CD14-positive monocyte (primary cell): ENCODE measurements around the gene RNF225. TPM values are rescaled to one million over a fixed set of nuclear protein-coding genes. Genes with fewer than 3 reads are reported as not detected.
"Not testable (repeated sequence)": the region's sequence is repeated elsewhere in the genome, so short reads cannot be mapped to it uniquely, and the experiment has no call there.

Experiments
- DNase-seq, 3 donors: peaks; one replicate each; pipeline ENCODE4 v3.0.0-alpha.2; 2011 to 2022
- H2AFZ ChIP-seq: 2 replicates; pipeline ENCODE4 v1.6.0; 2012; ENCODE audit warnings: mild to moderate bottlenecking, low read depth, low read length, inconsistent platforms; ENCODE audit not compliant: insufficient read depth, poor library complexity, severe bottlenecking
- H3K27ac ChIP-seq, 2 donors: 1 replicate in 1 of 2; 2 replicates in 1 of 2; pipeline ENCODE4 v1.5.1; 2012 to 2013; ENCODE audit warnings: low read length in 2 of 2, control low read depth in 1 of 2, inconsistent platforms in 1 of 2, low read depth in 1 of 2, mild to moderate bottlenecking in 1 of 2
- H3K27me3 ChIP-seq, 2 donors: one replicate each; pipeline versions ENCODE4 v1.6.0 to v1.6.1; 2011 to 2013; ENCODE audit warnings: low read length in 2 of 2; ENCODE audit not compliant: control insufficient read depth in 2 of 2, insufficient read depth in 2 of 2
- H3K36me3 ChIP-seq, 2 donors: replicated peaks in 1 of 2; 1 replicate in 1 of 2; 2 replicates in 1 of 2; pipeline versions ENCODE4 v1.5.1 to v1.6.1; 2012 to 2013; ENCODE audit warnings: low read length in 2 of 2, control low read depth in 1 of 2, inconsistent platforms in 1 of 2, mild to moderate bottlenecking in 1 of 2; ENCODE audit not compliant: insufficient read depth in 2 of 2, control insufficient read depth in 1 of 2
- H3K4me1 ChIP-seq, 2 donors: 1 replicate in 1 of 2; 2 replicates in 1 of 2; pipeline versions ENCODE4 v1.5.1 to v1.6.1; 2012 to 2013; ENCODE audit warnings: low read length in 2 of 2, control low read depth in 1 of 2, inconsistent platforms in 1 of 2, mild to moderate bottlenecking in 1 of 2, moderate library complexity in 1 of 2; ENCODE audit not compliant: insufficient read depth in 2 of 2, control insufficient read depth in 1 of 2
- H3K4me2 ChIP-seq: replicated peaks from 2 replicates; pipeline ENCODE3; 2012; ENCODE audit warnings: low read length, moderate library complexity, mild to moderate bottlenecking; ENCODE audit not compliant: poor library complexity, severe bottlenecking; ENCODE audit errors: extremely low read depth
- H3K4me3 ChIP-seq, 3 experiments: fragments of 200-600 bp in 1 of 3; sonication (generic) in 1 of 3; replicated peaks in 1 of 3; 1 replicate in 2 of 3; 2 replicates in 1 of 3; pipeline ENCODE4 v1.5.1; 2011 to 2013; ENCODE audit warnings: low read length in 3 of 3, mild to moderate bottlenecking in 3 of 3, control low read depth in 2 of 3, low read depth in 2 of 3, inconsistent platforms in 1 of 3, moderate library complexity in 1 of 3
- H3K79me2 ChIP-seq: 2 replicates; pipeline ENCODE4 v1.6.0; 2012; ENCODE audit warnings: mild to moderate bottlenecking, control low read depth, inconsistent platforms, low read length, moderate library complexity; ENCODE audit not compliant: insufficient read depth
- H3K9ac ChIP-seq: 2 replicates; pipeline ENCODE4 v1.6.0; 2017; ENCODE audit warnings: low read length, mild to moderate bottlenecking; ENCODE audit not compliant: insufficient read depth, poor library complexity, severe bottlenecking
- H3K9me3 ChIP-seq, 2 donors: replicated peaks in 1 of 2; 1 replicate in 1 of 2; 2 replicates in 1 of 2; pipeline versions ENCODE4 v1.5.1 to v1.6.1; 2012 to 2013; ENCODE audit warnings: low read length in 2 of 2, control low read depth in 1 of 2; ENCODE audit not compliant: control insufficient read depth in 1 of 2, insufficient read depth in 1 of 2
- H4K20me1 ChIP-seq: 2 replicates; pipeline ENCODE4 v1.6.0; 2012; ENCODE audit warnings: mild to moderate bottlenecking, low read length, control low read depth, moderate library complexity; ENCODE audit not compliant: insufficient read depth
- H3K27ac Mint-ChIP-seq, 7 donors: one replicate each; pipeline ENCODE4 v1.8.0; 2020; ENCODE audit warnings: mild to moderate bottlenecking in 7 of 7, mixed read lengths in 7 of 7, moderate library complexity in 6 of 7, inconsistent platforms in 2 of 7
- H3K27me3 Mint-ChIP-seq, 3 donors: one replicate each; pipeline ENCODE4 v1.8.0; 2021 to 2022; ENCODE audit warnings: low read depth in 3 of 3, mild to moderate bottlenecking in 3 of 3, mixed read lengths in 3 of 3, moderate library complexity in 3 of 3, inconsistent platforms in 1 of 3
- H3K36me3 Mint-ChIP-seq, 2 donors: one replicate each; pipeline ENCODE4 v1.8.0; 2020; ENCODE audit warnings: mixed read lengths in 2 of 2, inconsistent platforms in 1 of 2, mild to moderate bottlenecking in 1 of 2
- H3K4me1 Mint-ChIP-seq: one replicate; pipeline ENCODE4 v1.8.0; 2020; ENCODE audit warnings: mild to moderate bottlenecking, mixed read lengths
- H3K4me3 Mint-ChIP-seq, 2 donors: one replicate each; pipeline ENCODE4 v1.8.0; 2020; ENCODE audit warnings: mild to moderate bottlenecking in 2 of 2, mixed read lengths in 2 of 2, moderate library complexity in 1 of 2
- H3K9me3 Mint-ChIP-seq, 7 donors: one replicate each; pipeline ENCODE4 v1.8.0; 2020 to 2022; ENCODE audit warnings: mixed read lengths in 7 of 7, mild to moderate bottlenecking in 6 of 7, moderate library complexity in 6 of 7, inconsistent platforms in 2 of 7
- CTCF ChIP-seq: fragments of 200-600 bp; IDR thresholded peaks from one replicate; pipeline ENCODE4 v1.8.0; 2022; ENCODE audit warnings: antibody characterized with exemption, mild to moderate bottlenecking
- WGBS: methylation state at CpG from one replicate; pipeline ENCODE4 v1.1.5; 2013; ENCODE audit warnings: missing lambda C conversion rate; ENCODE audit not compliant: insufficient coverage; 5-methylcytosine and 5-hydroxymethylcytosine counted together
- intact Hi-C, 2 donors: fragments of 100-400 bp; cut with micrococcal nuclease; formaldehyde crosslinking; loops; one replicate each; pipeline versions ENCODE4 v1.15.0 to v1.15.1; 2023
- polyA plus RNA-seq, 3 donors: library from polyadenylated mRNA; depleted of rRNA in 1 of 3; unstranded in 2 of 3; stranded (reverse) in 1 of 3; fragments of 300-500 nt in 2 of 3; fragments of >200 nt in 1 of 3; fragmentation: Illumina TruSeq in 2 of 3; gene quantifications; 1 replicate in 2 of 3; 2 replicates in 1 of 3; pipeline ENCODE4 v1.2.3, GENCODE V29; 2012 to 2021
- small RNA-seq: library from RNA; depleted of rRNA; stranded (forward); fragments of <200 nt; gene quantifications from one replicate; pipeline ENCODE3, GENCODE V24; 2012; ENCODE audit warnings: low read depth; ENCODE audit not compliant: insufficient read length

The RNF225 gene
- polyA plus RNA-seq, 3 donors, result not detected

- Histone ChIP-seq H3K79me2 (peaks cover 8% of the 10 kb centered on the region), H3K4me3 (peak overlapping the region; percentile 27 to 81 (median 79)), H3K4me1 (peaks cover 16% of the 10 kb centered on the region in 2 donors), H3K9ac (peak overlapping the region; percentile 59), H4K20me1 (no peaks in the 10 kb centered on the region), H3K27ac (peak overlapping the region; percentile 81 to 93), H2AFZ (peak overlapping the region; percentile 94), H3K27me3 (peaks cover 0 to 3% of the 10 kb centered on the region in 2 donors), H3K9me3 (peaks cover 41 to 65% of the 10 kb centered on the region in 2 donors), H3K36me3 (peaks cover 11 to 27% of the 10 kb centered on the region in 2 donors), H3K4me2 (peak overlapping the region; percentile 76)
- Mint-ChIP-seq H3K27ac (peak overlapping the region; percentile 93 to 98 (median 95)), H3K4me1 (peaks cover 16% of the 10 kb centered on the region), H3K4me3 (peak overlapping the region; percentile 86 to 93), H3K27me3 (peaks cover 3 to 15% (median 14%) of the 10 kb centered on the region in 3 donors), H3K36me3 (peaks cover 32 to 42% of the 10 kb centered on the region in 2 donors), H3K9me3 (peaks cover 54 to 78% (median 69%) of the 10 kb centered on the region in 7 donors)
- no peak for TF ChIP-seq CTCF
- no peak for DNase-seq
- WGBS, result 13% methylated on average over 31 of the region's 31 CpGs
- intact Hi-C loops, result loop anchor here in 1 of 2 donors (1.0 to 2.0 kb wide), 3 partner anchors 11 to 53 kb away; partner anchors contain the start of genes RPS5 and ZNF324B
Measured at GRCh38 chr19:58440556-58440955, 45.1 kb downstream of the RNF225 start.

- H3K9me3 Mint-ChIP-seq, result peaks cover 41 to 69% (median 62%) of the 10 kb centered on the region in 7 donors
Measured at GRCh38 chr19:58442986-58443385, 47.5 kb downstream of the RNF225 start.

More at GRCh38 chr19:58442986-58443385, 47.5 kb downstream of the RNF225 start:
- Histone ChIP-seq H3K4me1 (peaks cover 16% of the 10 kb centered on the region in 2 donors), H3K9me3 (peaks cover 27 to 46% of the 10 kb centered on the region in 2 donors)
- H4K20me1 ChIP-seq, H3K4me2 ChIP-seq, H3K9ac ChIP-seq, H3K27ac Mint-ChIP-seq, H3K36me3 ChIP-seq, H2AFZ ChIP-seq, H3K27ac ChIP-seq, H3K4me3 Mint-ChIP-seq, H3K4me3 ChIP-seq, DNase-seq, H3K79me2 ChIP-seq, intact Hi-C loops, H3K27me3 ChIP-seq: not testable (repeated sequence)
- H3K36me3 Mint-ChIP-seq, result peaks cover 12 to 18% of the 10 kb centered on the region in 2 donors
- peaks cover 12 to 25% (median 13%) of the 10 kb centered on the region in 3 donors for H3K27me3 Mint-ChIP-seq
- 86% methylated on average over 7 of the region's 7 CpGs for WGBS
- peaks cover 16% of the 10 kb centered on the region for H3K4me1 Mint-ChIP-seq

Small RNA genes lying within 50 kb of the gene (small RNA-seq; reads per million reads assigned to genes)
- gene MIR4754, result not detected
- not detected for gene RNA5SP473

Other genes starting within 250 kb of the RNF225 start
- gene ZNF329, start 244.9 kb upstream of the RNF225 start, polyA plus RNA-seq, result 1 to 10 TPM in 1 of 3 donors, under 1 TPM in 2; 0.56 to 1.2 (median 0.65) TPM
- 10 to 100 TPM in 1 of 3 donors, 1 to 10 TPM in 2; 5.8 to 10.1 (median 9.0) TPM for gene ZNF274, start 212.6 kb upstream of the RNF225 start, polyA plus RNA-seq
- 1 to 10 TPM; 1.5 to 7.9 (median 2.2) TPM for gene ZNF544, start 166.7 kb upstream of the RNF225 start, polyA plus RNA-seq
- gene ZNF8, start 116.7 kb upstream of the RNF225 start, polyA plus RNA-seq, result 1 to 10 TPM in 1 of 3 donors, under 1 TPM in 2; 0.05 to 2.4 (median 0.25) TPM
- 10 to 100 TPM; 34.6 to 61.5 (median 38.8) TPM for gene ERVK3-1, start 90.3 kb upstream of the RNF225 start, polyA plus RNA-seq
- 1 to 10 TPM in 1 of 3 donors, under 1 TPM in 2; 0.58 to 1.2 (median 0.99) TPM for gene ZSCAN22, start 68.7 kb upstream of the RNF225 start, polyA plus RNA-seq
- 10 to 100 TPM; 30.2 to 54.5 (median 35.3) TPM for gene A1BG, start 42.2 kb upstream of the RNF225 start, polyA plus RNA-seq
- gene ZNF497, start 32.9 kb upstream of the RNF225 start, polyA plus RNA-seq, result under 1 TPM; 0.28 to 0.60 (median 0.41) TPM
- under 1 TPM; 0.13 to 0.72 (median 0.33) TPM for gene ZNF837, start 14.6 kb upstream of the RNF225 start, polyA plus RNA-seq
- gene RPS5, start 8.4 kb upstream of the RNF225 start, polyA plus RNA-seq, result 1,000 to 10,000 TPM in 1 of 3 donors, 100 to 1,000 TPM in 2; 485 to 1,381 (median 580) TPM
- 1 to 10 TPM; 1.2 to 3.1 (median 1.7) TPM for gene ZNF584, start 13.0 kb downstream of the RNF225 start, polyA plus RNA-seq
- gene ZNF132, start 44.5 kb downstream of the RNF225 start, polyA plus RNA-seq, result under 1 TPM; 0.40 to 0.92 (median 0.75) TPM
- 1 to 10 TPM in 1 of 3 donors, under 1 TPM in 2; 0.46 to 3.1 (median 0.82) TPM for gene ZNF324B, start 56.0 kb downstream of the RNF225 start, polyA plus RNA-seq
- 1 to 10 TPM; 4.1 to 5.7 (median 5.3) TPM for gene ZNF324, start 71.4 kb downstream of the RNF225 start, polyA plus RNA-seq
- 1 to 10 TPM; 2.0 to 6.2 (median 2.2) TPM for gene ZNF446, start 80.7 kb downstream of the RNF225 start, polyA plus RNA-seq
- gene SLC27A5, start 116.3 kb downstream of the RNF225 start, polyA plus RNA-seq, result 1 to 10 TPM; 1.5 to 2.9 (median 2.8) TPM
- 1 to 10 TPM; 2.2 to 5.3 (median 2.6) TPM for gene ZBTB45, start 124.2 kb downstream of the RNF225 start, polyA plus RNA-seq
- 100 to 1,000 TPM in 1 of 3 donors, 10 to 100 TPM in 2; 16.2 to 234 (median 35.0) TPM for gene TRIM28, start 148.4 kb downstream of the RNF225 start, polyA plus RNA-seq
- 100 to 1,000 TPM; 228 to 323 (median 290) TPM for gene CHMP2A, start 159.4 kb downstream of the RNF225 start, polyA plus RNA-seq
- 10 to 100 TPM in 2 of 3 donors, 1 to 10 TPM in 1; 7.8 to 84.6 (median 14.3) TPM for gene UBE2M, start 163.0 kb downstream of the RNF225 start, polyA plus RNA-seq
- gene MZF1, start 177.7 kb downstream of the RNF225 start, polyA plus RNA-seq, result 10 to 100 TPM in 1 of 3 donors, 1 to 10 TPM in 2; 1.6 to 55.6 (median 1.7) TPM